GM21825 (cell line): ENCODE measurements around the gene C13orf42.

Experiments
- ATAC-seq: cut with Tn5 transposase; IDR thresholded peaks from one replicate; pipeline ENCODE4 v1.9.1; 2021; ENCODE audit warnings: mild to moderate bottlenecking, moderate library complexity; ENCODE audit not compliant: unreplicated experiment

Gene C13orf42

GRCh38 chr13:51035978-51036377, 75.1 kb downstream of the C13orf42 start:
- ATAC-seq, result no peak

GRCh38 chr13:51035469-51035868, 75.6 kb downstream of the C13orf42 start:
- ATAC-seq, result no peak

DNA sequence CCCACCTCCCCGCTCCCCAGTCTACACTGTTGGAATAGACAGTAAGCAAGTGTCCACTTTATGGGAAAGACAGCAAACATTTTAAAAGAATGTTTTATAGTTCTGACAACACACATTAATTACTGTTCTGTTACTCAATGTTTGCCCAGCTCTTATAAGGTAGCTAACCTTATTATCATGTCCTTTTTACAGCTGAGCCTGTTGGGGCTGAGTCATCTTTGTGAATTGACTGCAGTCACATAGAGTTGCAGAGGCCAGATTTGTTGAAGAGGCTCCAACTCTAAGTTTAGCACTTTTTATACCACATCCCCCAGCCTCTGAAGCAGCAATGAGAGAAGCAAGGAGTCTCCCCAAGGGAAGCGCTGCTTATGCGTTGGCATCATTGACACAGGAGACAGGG, 76.2 kb downstream of the C13orf42 start:
- no peak for ATAC-seq

DNA sequence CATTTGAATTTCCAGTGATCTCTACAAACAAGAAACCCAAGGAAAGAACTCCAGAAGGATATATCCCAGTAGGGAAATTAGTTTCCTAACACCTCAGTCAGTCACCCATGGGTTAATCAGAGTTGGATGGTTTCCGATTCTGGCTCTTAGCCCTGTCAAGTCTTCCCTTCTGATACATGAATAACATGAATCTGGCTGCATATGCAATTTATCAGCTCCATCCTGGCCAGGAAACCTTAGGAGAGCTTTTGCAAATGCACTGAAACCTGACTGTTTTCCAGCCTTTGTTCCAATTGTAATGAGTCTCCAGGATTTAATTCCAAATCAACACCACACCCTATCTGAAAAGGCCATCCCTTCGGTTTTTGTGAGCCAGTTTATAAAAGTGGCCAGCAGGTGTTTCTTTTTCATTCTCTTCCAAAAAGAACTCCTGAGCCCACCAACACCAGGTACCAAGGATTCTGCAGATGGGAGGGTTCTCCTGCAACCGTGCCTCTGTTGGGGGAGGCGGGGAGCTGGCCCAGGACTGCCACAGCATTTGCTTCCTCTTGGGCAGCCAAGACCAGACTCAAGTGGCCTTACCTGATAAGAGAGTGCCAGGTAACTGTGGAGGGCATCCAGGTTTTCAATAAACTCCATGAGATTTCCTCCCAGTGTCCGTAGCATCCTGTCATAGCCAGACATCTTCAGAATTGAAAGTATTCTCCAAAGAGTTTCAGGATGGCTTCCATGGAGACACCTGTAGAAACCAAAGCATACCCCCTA, 77.5 kb downstream of the C13orf42 start:
- ATAC-seq, result no peak

- no peak for ATAC-seq
Measured at GRCh38 chr13:51032831-51033230, 78.2 kb downstream of the C13orf42 start.
